T-helper 1 cell treated with Interleukin-12 subunit alpha and Interleukin-12 subunit beta and Interleukin-4 antibody, amounts not matched to agents 30 ng/mL and 1 ng/mL, for 36 hours (primary cell): ENCODE measurements around the gene YIPF3. TPM values are rescaled to one million over a fixed set of nuclear protein-coding genes. Genes with fewer than 3 reads are reported as not detected.
"Not testable (repeated sequence)": the region's sequence is repeated elsewhere in the genome, so short reads cannot be mapped to it uniquely, and the experiment has no call there.

ENCODE experiments used
- intact Hi-C: fragments of 100-400 bp; cut with micrococcal nuclease; formaldehyde crosslinking; loops from one replicate; pipeline ENCODE4 v1.15.1; 2024
- total RNA-seq: library from RNA; stranded (reverse); gene quantifications from 2 replicates; pipeline ENCODE4 v1.2.3, GENCODE V29; 2022

The YIPF3 gene
- total RNA-seq, 1 donor from 2014 or later, result 77.3 TPM

DNA sequence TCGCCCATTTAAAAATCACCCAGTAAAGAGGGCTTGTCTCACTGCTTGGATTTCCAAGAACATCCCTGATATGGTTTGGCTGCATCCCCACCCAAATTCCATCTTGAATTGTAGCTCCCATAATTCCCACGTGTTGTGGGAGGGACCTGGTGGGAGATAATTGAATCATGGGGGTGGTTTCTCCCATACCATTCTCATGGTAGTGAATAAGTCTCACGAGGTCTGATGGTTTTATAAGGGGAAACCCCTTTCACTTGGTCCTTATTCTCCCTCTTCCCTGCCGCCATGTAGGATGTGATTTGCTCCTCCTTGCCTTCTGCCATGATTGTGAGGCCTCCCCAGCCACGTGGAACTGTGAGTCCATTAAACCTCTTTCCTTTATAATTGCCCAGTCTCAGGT, 49.5 kb downstream of the YIPF3 start:
- intact Hi-C loops, result not testable (repeated sequence)

GRCh38 chr6:43465948-43466347, 50.8 kb downstream of the YIPF3 start:
- intact Hi-C loops, result no loop called here

DNA sequence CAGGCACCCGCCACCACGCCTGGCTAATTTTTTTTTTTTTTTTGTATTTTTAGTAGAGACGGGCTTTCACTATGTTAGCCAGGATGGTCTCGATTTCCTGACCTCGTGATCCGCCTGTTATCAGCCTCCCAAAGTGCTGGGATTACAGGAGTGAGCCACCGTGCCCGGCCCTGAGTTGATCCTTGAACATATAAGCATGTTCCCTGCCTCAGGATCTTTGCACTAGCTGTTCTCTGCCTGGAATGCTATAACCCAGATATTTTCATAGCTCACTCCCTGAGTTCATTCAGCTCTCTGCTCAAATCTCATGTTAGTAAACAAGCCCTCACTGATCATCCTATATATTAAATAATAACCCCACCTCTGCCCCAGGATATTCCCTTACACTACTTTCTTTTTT, 52.4 kb downstream of the YIPF3 start:
- intact Hi-C loops, result no loop called here

GRCh38 chr6:43461936-43462335, 54.8 kb downstream of the YIPF3 start:
- intact Hi-C loops, result no loop called here

Other genes starting within 250 kb of the YIPF3 start
- gene SLC22A7, start 218.7 kb downstream of the YIPF3 start, total RNA-seq, result not detected in 2 replicates
- 0.27 TPM in 1 of 2 replicates, not detected in the other for gene CRIP3, start 208.1 kb downstream of the YIPF3 start, total RNA-seq
- gene ZNF318, start 147.3 kb downstream of the YIPF3 start, total RNA-seq, result 12.0 and 12.1 TPM in 2 replicates
- 52.3 and 54.5 TPM in 2 replicates for gene ABCC10, start 89.4 kb downstream of the YIPF3 start, total RNA-seq
- 0.39 TPM in 2 replicates for gene DLK2, start 61.4 kb downstream of the YIPF3 start, total RNA-seq
- 38.5 and 43.4 TPM in 2 replicates for gene TJAP1, start 39.4 kb downstream of the YIPF3 start, total RNA-seq
- 0.10 and 0.27 TPM in 2 replicates for gene LRRC73, start 6.6 kb downstream of the YIPF3 start, total RNA-seq
- 40.1 and 45.5 TPM in 2 replicates for gene POLR1C, start 163 bp upstream of the YIPF3 start, total RNA-seq
- gene XPO5, start 59.1 kb upstream of the YIPF3 start, total RNA-seq, result 88.1 and 94.6 TPM in 2 replicates
- 62.5 and 68.5 TPM in 2 replicates for gene POLH, start 59.3 kb upstream of the YIPF3 start, total RNA-seq
- gene GTPBP2, start 112.3 kb upstream of the YIPF3 start, total RNA-seq, result 99.1 and 104 TPM in 2 replicates
- gene MAD2L1BP, start 118.9 kb upstream of the YIPF3 start, total RNA-seq, result 46.8 and 47.1 TPM in 2 replicates
- not detected in 2 replicates for gene RSPH9, start 128.1 kb upstream of the YIPF3 start, total RNA-seq
- gene MRPS18A, start 170.9 kb upstream of the YIPF3 start, total RNA-seq, result 41.6 and 45.0 TPM in 2 replicates